NCI-H2029 (cell line): ENCODE measurements around the gene SNCAIP.
A peak's percentile ranks its signal among the peaks of the same experiment; 100 is the strongest.
"Not testable (repeated sequence)": the region's sequence is repeated elsewhere in the genome, so short reads cannot be mapped to it uniquely, and the experiment has no call there.

Experiments used
- DNase-seq: peaks from one replicate; lab custom pipeline; 2025; lab: John Stamatoyannopoulos, UW

SNCAIP gene

GRCh38 chr5:122465994-122466393 is 154.0 kb downstream of the SNCAIP start:
- DNase-seq: no peak

DNA sequence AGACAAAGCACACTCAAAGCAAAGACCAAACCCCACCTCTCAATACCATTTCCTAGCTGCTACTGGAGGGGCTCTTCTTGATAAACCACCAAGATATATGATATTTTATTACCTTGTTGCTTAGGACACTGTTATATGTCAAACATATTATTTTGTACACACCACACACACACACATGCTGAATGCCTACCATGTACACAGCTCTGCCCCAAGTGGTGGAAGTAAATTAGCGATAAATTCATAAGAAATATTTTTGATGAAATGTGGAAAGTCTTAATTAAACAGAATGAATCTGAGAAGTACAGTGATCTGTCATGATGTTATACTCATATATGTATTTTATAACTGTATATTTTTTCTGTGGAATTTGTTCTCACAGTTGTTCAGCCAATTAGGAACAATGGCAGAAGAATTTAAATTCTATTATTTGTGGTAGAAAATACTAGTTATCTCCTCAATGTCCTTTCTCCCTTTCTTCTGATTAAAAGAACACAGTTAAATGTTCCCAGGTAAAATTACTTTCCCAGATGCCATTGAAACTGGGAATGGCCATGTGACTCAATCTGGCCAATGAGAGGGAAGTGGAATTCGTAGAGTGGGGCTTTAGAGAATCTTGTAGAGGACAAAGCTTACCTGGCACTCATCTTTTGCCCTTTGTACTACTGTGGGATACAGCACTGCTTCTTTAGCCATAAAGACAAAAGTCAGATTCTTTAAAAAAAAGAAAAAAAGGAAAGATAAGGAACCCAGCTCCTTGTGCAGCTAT is 156.5 kb downstream of the SNCAIP start:
- no peak for DNase-seq

DNA sequence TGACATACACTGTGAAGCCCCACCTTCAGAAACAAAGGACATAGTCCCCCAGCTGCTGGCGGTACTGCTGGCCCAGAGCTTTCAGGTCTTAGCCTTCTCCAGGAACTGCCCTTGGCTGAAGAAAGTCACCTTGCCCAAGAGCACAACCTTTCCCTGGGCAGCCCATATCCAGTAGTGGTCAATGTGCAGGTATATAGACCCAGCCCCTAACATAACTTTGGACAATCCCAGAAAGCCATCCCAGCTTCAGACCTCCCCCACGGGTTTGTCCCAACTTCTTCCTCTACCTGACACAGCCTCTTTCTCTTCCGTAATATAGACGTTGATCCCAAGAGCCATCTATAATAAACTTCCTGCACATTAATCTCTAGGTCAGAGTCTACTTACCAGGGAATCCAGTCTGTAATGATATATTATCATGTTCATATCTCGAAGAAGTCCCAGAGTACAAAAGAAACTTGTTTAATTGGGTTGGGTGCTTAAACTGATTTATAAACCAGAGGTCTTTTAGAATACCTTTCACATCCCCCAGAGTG is 157.4 kb downstream of the SNCAIP start:
- no peak for DNase-seq

DNA sequence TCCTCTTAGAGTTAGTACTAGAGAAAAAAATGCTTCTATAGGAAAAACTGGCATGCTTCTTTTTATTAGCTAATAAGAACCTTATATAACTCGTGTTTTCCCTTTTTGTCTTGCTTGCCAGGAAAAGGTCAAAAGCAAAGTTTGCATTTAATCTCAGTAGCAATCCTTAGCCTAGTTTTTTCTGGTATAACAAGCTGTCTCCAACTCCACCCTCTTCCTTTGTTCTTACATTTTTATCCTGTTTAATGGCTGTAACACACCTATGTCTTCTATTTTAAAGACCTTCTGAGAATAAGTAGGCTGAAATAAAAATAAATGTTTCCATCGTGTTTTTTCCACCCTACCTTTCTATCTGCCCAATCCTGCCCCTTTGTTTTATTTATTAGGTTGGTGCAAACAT is 158.3 kb downstream of the SNCAIP start:
- DNase-seq: no peak

DNA sequence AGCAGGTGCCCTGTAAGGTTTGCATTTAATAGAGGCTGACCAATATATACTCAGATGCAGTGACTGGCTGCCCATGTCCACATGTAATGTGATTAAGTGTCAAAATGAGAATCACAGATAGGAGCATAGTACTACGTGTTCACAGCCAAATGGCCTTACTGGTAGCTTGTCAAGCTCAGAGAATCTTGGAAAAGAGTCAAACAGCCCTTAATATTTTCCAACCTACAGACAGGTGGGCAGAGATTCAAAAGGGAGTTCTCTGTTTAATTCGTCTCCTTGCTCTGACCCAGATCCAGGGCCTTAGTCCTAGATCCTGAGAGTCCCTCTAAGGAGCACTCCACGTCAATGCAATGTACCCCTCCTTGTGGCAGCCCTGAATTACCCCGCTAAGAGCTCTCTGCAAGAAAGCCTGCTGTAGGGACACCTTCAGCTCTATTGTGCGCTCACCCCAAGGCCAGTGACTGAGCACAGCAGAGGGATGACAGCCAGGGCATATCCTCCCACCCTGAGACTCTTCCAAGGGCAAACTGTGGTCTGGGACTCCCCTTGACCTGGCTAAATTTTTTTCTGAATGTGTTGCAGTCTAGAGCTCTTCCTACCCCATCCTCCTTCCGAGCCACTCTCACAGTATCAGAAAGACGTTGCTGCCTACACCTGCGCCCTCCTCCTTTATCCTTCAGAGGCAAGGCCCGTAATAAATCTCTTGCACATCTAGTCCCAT is 159.2 kb downstream of the SNCAIP start:
- no peak for DNase-seq

DNA sequence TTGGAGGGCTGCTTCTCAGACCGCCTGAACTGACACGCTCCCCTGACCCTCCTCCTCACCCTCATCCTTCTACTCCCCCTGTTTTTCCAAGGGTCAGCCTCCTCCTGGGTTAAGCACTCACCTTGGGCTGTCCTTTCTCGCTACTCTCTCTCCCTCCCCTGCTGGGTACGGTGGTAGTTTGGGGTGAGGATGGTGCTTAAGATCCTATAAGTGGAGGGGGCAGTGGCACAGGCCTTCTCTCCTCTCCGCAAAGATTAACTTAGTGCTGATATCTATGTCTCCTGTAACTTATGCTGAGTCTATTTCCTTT is 159.7 kb downstream of the SNCAIP start:
- DNase-seq: no peak

DNA sequence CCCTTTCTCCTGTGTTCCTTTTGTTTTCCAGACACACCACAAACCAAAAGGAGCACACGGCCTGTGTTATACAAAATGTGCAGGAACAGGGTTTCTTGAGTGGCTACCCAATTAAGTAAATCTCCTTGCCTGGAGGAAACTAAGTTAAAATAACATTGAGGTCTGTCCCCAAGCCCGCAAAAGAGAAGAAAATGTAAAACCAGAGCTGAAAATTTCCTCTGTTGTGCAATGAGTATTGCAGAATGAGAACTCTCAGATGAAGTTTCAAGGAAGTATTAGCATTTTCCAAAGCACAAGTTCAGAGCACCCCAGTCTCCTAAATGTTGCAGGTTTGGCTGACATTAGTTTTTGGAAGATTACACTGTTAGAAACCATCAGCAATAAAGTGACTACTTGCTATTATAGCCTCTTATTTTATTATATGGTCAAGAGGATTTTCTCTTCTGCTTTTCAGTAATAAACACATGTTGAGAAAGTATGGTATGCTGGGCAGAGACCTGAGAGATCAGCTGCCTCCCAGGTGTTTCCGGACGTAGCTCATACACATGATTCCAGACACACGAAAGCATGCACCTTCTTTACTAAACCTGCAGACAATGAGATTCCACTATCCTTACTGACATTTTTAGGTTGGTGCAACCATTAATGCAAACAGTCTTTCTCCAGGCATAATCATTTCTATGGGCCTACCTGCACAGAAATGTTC is 161.3 kb downstream of the SNCAIP start:
- DNase-seq: no peak

- DNase-seq: no peak
Measured at GRCh38 chr5:122473941-122474340, 161.9 kb downstream of the SNCAIP start.

- no peak for DNase-seq
Measured at GRCh38 chr5:122478741-122479442, 166.9 kb downstream of the SNCAIP start.

DNA sequence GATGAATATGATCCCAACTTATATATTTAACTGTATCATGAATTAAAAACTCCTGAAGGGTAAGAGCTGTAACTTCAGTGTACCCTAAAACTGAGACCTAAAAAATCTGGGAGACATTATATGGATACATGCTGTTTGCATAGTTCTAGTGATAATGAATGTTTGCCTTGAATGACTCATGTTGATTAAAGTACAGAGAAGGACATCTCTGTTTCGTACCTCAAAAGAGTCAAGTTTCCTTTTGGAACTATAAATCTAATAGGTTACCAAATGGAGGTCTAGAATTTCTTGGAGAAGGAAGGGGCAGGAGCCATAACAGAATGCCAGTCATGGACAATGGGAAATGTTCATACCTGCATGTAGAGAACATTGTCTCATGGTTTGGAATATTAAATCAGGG is 168.1 kb downstream of the SNCAIP start:
- no peak for DNase-seq

- no peak for DNase-seq
Measured at GRCh38 chr5:122484103-122484502, 172.1 kb downstream of the SNCAIP start.

DNA sequence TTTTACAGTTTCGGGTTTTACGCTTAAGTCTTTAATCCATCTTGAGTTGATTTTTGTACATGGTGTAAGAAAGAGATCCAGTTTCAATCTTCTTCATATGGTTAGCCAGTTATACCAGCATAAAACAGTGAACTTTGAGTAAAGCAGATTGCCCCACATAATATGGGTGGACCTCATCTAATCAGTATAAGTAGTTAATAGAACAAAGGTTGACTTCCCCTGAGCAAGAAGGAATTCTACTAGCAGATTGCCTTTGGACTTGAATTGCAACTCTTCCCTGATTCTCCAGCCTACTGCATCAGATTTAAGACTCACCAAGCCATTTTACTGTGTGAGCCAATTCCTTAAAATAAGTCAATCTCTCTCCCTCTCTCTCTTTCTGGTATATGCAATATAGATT is 173.2 kb downstream of the SNCAIP start:
- DNase-seq: no peak

DNA sequence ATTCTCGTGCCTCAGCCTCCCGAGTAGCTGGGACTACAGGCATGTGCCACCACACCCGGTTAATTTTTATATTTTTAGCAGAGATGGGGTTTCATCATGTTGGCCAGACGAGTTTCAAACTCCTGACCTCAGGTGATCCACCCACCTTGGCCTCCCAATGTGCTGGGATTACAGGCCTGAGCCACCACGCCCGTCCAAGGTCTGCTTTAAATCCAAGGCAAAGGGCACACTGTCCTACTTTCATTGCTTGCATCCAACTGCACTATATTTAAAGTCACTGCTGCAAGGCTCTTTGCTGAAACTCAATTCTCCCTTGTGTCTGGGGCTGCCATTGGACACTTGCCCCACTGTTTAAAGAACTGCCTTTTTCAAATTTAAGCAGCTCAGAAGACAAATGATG is 174.6 kb downstream of the SNCAIP start:
- DNase-seq: not testable (repeated sequence)

GRCh38 chr5:122490718-122491117 is 178.7 kb downstream of the SNCAIP start:
- no peak for DNase-seq

GRCh38 chr5:122492675-122493074 is 180.6 kb downstream of the SNCAIP start:
- no peak for DNase-seq

DNA sequence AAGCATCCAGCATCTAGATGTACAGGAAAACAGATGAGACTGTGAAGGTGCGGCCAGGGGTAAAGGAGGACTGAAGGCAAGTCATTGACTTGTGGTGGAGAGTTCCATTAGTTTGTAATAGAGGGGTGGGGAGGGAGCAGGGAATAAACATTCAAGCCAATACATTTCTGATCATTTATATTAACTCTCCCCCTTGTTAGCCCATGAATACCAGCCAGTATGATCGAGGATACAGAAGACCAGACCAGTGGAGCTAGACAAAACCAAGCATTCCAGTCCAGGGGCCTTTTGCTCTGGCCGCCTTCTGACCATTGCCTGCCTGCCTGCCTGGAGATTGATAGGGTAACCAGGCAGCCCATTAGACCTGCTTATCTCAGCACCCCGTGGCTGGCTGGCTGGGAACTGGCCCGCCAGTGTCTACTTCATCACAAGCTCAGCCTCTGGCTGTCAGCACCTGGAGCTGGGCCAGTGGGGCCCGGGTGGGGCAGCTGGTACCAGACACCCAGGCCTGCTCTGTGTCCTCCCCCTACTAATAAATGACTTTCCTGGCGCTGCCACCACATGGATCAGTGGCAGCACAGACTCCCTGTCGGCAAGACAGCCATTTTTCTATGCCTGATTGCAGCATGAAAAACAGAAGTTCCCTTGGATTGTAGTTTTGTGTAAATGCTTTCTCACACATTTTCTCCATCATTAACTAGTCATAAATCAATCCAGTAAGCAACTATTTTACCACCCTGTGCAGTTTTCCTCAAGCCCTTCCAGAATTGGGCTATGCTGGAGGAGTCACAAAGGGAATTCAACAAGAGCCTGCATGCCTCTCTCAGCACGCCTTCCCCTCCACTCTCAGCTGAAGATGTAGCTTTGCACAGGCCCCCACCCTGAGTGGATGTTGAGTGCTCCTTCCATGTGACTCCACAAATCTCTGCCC is 181.3 kb downstream of the SNCAIP start:
- DNase-seq: no peak

DNA sequence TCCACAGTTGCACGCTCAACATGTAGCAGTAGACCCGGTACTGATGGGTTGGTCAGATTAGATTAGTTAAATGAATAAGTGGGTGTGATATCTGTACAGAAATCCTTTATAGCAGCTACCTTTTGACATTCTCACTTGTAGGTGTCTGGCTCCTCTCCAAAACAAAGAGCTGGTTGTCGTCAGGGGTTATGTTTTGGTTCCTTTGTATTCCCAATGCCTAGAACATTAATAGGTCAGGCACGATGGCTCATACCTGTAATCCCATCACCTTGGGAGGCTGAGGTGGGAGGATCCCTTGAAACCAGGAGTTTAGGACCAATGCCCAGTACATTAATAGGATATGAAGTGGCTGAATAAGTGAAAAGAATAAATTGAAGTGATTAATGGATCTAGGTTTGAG is 182.1 kb downstream of the SNCAIP start:
- peak; percentile 18 for DNase-seq

DNA sequence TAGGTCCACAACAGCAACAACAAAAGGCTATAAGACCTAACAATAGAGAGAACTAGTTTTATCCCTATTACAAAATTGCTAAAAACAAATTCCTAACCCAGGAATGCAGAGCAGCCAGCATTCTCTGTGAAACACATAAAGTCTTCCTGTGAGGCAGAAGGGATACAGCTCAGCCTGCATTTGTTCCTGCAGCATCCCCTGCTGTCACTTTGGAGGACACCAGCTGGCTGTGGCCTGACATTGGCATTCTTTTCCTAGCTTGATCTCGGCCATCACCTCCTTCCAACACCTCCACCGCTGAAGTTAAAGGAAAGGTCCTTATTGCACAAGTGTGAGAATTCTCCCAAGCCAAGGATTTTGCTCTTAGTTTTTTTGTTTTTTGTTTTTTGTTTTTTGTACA is 186.1 kb downstream of the SNCAIP start:
- DNase-seq: no peak

GRCh38 chr5:122499585-122499984 is 187.5 kb downstream of the SNCAIP start:
- DNase-seq: no peak

- DNase-seq: no peak
Measured at GRCh38 chr5:122500245-122501088, 188.4 kb downstream of the SNCAIP start.
